T-cell (primary cell): ENCODE data around the gene WDR54. TPM values are rescaled to one million over a fixed set of nuclear protein-coding genes. Genes with fewer than 3 reads are reported as not detected.
A peak's percentile ranks its signal among the peaks of the same experiment; 100 is the strongest.

Source experiments
- ATAC-seq, 4 experiments: fragments of 200-7000 bp in 3 of 4; fragments of 150-1000 bp in 1 of 4; cut with Tn5 transposase; replicated peaks in 1 of 4; 1 replicate in 3 of 4; 2 replicates in 1 of 4; pipeline ENCODE4 v1.10.0; 2021; ENCODE audit warnings: moderate library complexity in 3 of 4, mild to moderate bottlenecking in 2 of 4, moderate number of reproducible peaks in 1 of 4
- CTCF ChIA-PET, 2 donors: fragments of 300-600 bp; sonication (Branson Sonifier 250); formaldehyde crosslinking; loops; one replicate each; lab custom pipeline; 2022; ENCODE audit warnings: antibody characterized with exemption in 2 of 2; lab: Charles Lee
- POLR2A ChIA-PET, 2 donors: fragments of 300-600 bp; sonication (Branson Sonifier 250); formaldehyde crosslinking; loops; one replicate each; lab custom pipeline; 2022; ENCODE audit warnings: antibody characterized with exemption in 2 of 2; lab: Charles Lee
- DNase-seq, 35 experiments: peaks; one replicate each; pipeline versions ENCODE4 v3.0.0 to v3.0.0-alpha.2; 2013 to 2023
- H3K27ac ChIP-seq: one replicate; pipeline ENCODE4 v1.5.1; 2013; ENCODE audit warnings: low read length
- H3K27me3 ChIP-seq, 2 experiments: replicated peaks in 1 of 2; 1 replicate in 1 of 2; 2 replicates in 1 of 2; pipeline versions ENCODE4 v1.6.1 to v1.7.0; 2013; ENCODE audit warnings: low read length in 1 of 2, mixed read lengths in 1 of 2; ENCODE audit not compliant: control insufficient read depth in 2 of 2, insufficient read depth in 2 of 2; ENCODE audit errors: extremely low read depth in 1 of 2
- H3K36me3 ChIP-seq, 2 donors: 1 replicate in 1 of 2; 2 replicates in 1 of 2; pipeline versions ENCODE4 v1.6.1 to v1.7.0; 2013; ENCODE audit warnings: low read length in 1 of 2; ENCODE audit not compliant: control insufficient read depth in 2 of 2, insufficient read depth in 1 of 2; ENCODE audit errors: extremely low read depth in 1 of 2
- H3K4me1 ChIP-seq, 2 experiments: 1 replicate in 1 of 2; 2 replicates in 1 of 2; pipeline versions ENCODE4 v1.6.1 to v1.7.0; 2013; ENCODE audit warnings: low read length in 2 of 2, mixed read lengths in 1 of 2; ENCODE audit not compliant: insufficient read depth in 2 of 2, control insufficient read depth in 1 of 2; ENCODE audit errors: extremely low read depth in 1 of 2
- H3K4me3 ChIP-seq, 2 donors: 1 replicate in 1 of 2; 2 replicates in 1 of 2; pipeline versions ENCODE4 v1.5.1 to v1.7.0; 2013; ENCODE audit warnings: mild to moderate bottlenecking in 2 of 2, low read length in 1 of 2, moderate library complexity in 1 of 2; ENCODE audit not compliant: control insufficient read depth in 1 of 2; ENCODE audit errors: extremely low read depth in 1 of 2
- H3K9me3 ChIP-seq: 2 replicates; pipeline ENCODE4 v1.7.0; 2013
- H3K27ac Mint-ChIP-seq, 2 donors: one replicate each; pipeline ENCODE4 v1.8.0; 2020 to 2021; ENCODE audit warnings: mild to moderate bottlenecking in 2 of 2, mixed read lengths in 2 of 2
- H3K27me3 Mint-ChIP-seq, 2 donors: one replicate each; pipeline ENCODE4 v1.8.0; 2021 to 2022; ENCODE audit warnings: mixed read lengths in 2 of 2
- H3K36me3 Mint-ChIP-seq: one replicate; pipeline ENCODE4 v1.8.0; 2021; ENCODE audit warnings: mixed read lengths
- H3K4me1 Mint-ChIP-seq, 3 donors: one replicate each; pipeline ENCODE4 v1.8.0; 2020 to 2022; ENCODE audit warnings: mixed read lengths in 3 of 3, mild to moderate bottlenecking in 1 of 3
- H3K4me3 Mint-ChIP-seq, 3 donors: one replicate each; pipeline ENCODE4 v1.8.0; 2020 to 2022; ENCODE audit warnings: mild to moderate bottlenecking in 3 of 3, mixed read lengths in 3 of 3, moderate library complexity in 3 of 3
- H3K9me3 Mint-ChIP-seq, 3 donors: one replicate each; pipeline ENCODE4 v1.8.0; 2020 to 2022; ENCODE audit warnings: mixed read lengths in 3 of 3
- WGBS: methylation state at CpG from one replicate; pipeline ENCODE4 v1.1.5; 2013; ENCODE audit warnings: missing lambda C conversion rate; ENCODE audit not compliant: insufficient coverage; 5-methylcytosine and 5-hydroxymethylcytosine counted together
- total RNA-seq, 35 experiments: library from RNA in 6 of 35; stranded (reverse) in 6 of 35; fragments of 120-200 nt in 1 of 35; gene quantifications; one replicate each; pipeline versions ENCODE4 v1.2.1 to v1.2.4 and lab custom pipeline; 2013 to 2026

The WDR54 gene
- total RNA-seq, 5 donors from 2014 or later (not counting 1 experiment from before 2014, with no cell fraction given): 31.4 to 46.8 (median 45.4) TPM

DNA sequence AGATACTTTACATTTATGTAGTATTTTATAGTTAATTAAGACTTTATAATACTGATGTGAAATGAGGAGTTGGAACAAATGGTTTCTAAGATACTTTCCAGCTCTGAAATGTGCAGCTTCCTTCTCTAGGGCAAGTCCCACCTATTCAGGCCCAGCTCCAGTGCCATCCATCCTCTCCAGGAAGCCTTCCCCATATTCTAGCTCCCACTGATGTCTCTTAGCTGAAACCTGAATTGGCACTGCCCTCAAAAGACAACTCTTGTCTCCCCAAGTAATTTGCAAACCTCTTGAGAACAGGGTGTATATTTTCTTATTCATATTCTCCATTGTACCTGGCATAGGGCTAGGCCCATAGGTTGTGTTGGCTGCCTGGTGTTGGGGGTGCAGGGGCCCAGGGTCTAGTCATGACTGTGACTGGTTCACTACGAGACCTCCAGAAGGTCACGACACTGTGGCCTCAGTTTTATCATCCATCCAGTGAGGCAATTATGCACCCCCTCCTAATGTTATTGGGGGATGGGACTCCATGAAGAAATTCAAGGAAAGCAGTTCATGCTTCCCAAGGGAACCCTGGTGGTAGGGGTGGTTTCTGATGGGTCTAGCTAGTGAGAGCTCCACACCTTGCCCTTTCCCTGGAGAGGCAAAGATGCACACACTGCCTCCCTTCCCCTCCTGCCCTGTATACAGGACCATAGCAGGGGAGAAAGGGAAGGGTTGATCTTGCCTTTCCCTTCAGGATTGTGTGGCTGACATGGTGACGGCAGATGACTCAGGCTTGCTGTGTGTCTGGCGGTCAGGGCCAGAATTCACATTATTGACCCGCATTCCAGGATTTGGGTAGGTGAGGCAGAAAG lies 2.8 kb downstream of the WDR54 start:
- 100% methylated on average over 3 of the region's 5 CpGs for WGBS
- Mint-ChIP-seq H3K27ac (no peak overlapping the region), H3K27me3 (no peaks in the 10 kb centered on the region), H3K36me3 (peaks cover 11% of the 10 kb centered on the region), H3K4me1 (peaks cover 26 to 33% (median 29%) of the 10 kb centered on the region in 3 donors), H3K4me3 (peak overlapping the region in 1 of 3 donors; percentile 13), H3K9me3 (no peaks in the 10 kb centered on the region)
- no peak for ATAC-seq
- no peak overlapping the region for H3K4me3 ChIP-seq
- peaks cover 9 to 24% of the 10 kb centered on the region in 2 experiments for H3K4me1 ChIP-seq
- no peaks in the 10 kb centered on the region for H3K27me3 ChIP-seq
- ChIA-PET POLR2A (no interaction called here), CTCF (no interaction called here)
- peaks cover 0 to 20% of the 10 kb centered on the region in 2 donors for H3K36me3 ChIP-seq
- no peak for DNase-seq
- H3K9me3 ChIP-seq: no peaks in the 10 kb centered on the region
- no peak overlapping the region for H3K27ac ChIP-seq

DNA sequence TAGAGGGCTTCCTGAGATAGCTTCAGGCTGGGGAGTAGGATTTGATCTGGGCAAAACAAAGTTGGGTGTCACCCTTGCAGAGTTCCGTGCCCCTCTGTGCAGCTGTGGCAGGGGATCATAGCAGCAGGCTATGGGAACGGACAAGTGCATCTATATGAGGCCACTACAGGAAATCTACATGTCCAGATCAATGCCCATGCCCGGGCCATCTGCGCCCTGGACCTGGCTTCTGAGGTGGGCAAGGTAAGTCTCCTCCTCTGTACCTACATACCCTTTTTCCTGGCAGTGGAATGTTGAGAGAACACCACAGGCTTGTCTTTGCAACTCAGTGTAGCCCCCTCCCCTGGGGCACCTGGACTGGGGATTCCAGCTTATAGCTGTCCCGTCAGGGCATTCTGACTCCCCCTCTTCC lies 3.5 kb downstream of the WDR54 start:
- Histone ChIP-seq H3K4me3 (no peak overlapping the region), H3K36me3 (peaks cover 0 to 20% of the 10 kb centered on the region in 2 donors), H3K27me3 (no peaks in the 10 kb centered on the region), H3K4me1 (peaks cover 9 to 24% of the 10 kb centered on the region in 2 experiments), H3K9me3 (no peaks in the 10 kb centered on the region), H3K27ac (no peak overlapping the region)
- WGBS: 94% methylated on average over 4 of the region's 5 CpGs
- Mint-ChIP-seq H3K4me1 (peaks cover 22 to 29% (median 26%) of the 10 kb centered on the region in 3 donors), H3K4me3 (no peak overlapping the region), H3K9me3 (no peaks in the 10 kb centered on the region), H3K27me3 (no peaks in the 10 kb centered on the region), H3K36me3 (peaks cover 11% of the 10 kb centered on the region), H3K27ac (no peak overlapping the region)
- ATAC-seq (no peak), DNase-seq (no peak)
- ChIA-PET CTCF (no interaction called here), POLR2A (no interaction called here)

DNA sequence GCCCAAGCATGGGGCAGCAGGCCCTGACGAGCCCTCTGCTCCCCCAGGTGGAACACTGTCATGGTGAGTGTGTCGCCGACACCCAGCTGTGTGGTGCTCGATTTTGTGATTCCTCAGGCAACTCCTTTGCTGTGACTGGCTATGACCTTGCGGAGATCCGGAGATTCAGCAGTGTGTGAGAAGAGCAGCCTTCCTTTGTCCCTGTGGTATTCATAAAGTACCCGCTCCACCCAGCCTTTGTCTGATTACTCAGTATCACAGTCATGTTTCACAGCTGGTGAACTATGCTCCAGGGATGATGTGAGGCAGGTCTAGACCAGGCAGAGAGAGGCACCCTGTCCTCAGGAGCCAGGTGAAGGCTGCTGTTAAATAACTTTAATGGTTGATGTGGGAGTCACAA lies 4.0 kb downstream of the WDR54 start:
- ChIA-PET CTCF (no interaction called here), POLR2A (no interaction called here)
- Histone ChIP-seq H3K27ac (no peak overlapping the region), H3K36me3 (peaks cover 0 to 20% of the 10 kb centered on the region in 2 donors), H3K4me1 (peaks cover 7 to 20% of the 10 kb centered on the region in 2 experiments), H3K9me3 (no peaks in the 10 kb centered on the region), H3K27me3 (no peaks in the 10 kb centered on the region), H3K4me3 (no peak overlapping the region)
- Mint-ChIP-seq H3K4me3 (no peak overlapping the region), H3K27me3 (no peaks in the 10 kb centered on the region), H3K9me3 (no peaks in the 10 kb centered on the region), H3K27ac (no peak overlapping the region), H3K4me1 (peaks cover 17 to 24% (median 21%) of the 10 kb centered on the region in 3 donors), H3K36me3 (peaks cover 11% of the 10 kb centered on the region)
- ATAC-seq: no peak
- no peak for DNase-seq
- 100% methylated on average over 4 of the region's 7 CpGs for WGBS

DNA sequence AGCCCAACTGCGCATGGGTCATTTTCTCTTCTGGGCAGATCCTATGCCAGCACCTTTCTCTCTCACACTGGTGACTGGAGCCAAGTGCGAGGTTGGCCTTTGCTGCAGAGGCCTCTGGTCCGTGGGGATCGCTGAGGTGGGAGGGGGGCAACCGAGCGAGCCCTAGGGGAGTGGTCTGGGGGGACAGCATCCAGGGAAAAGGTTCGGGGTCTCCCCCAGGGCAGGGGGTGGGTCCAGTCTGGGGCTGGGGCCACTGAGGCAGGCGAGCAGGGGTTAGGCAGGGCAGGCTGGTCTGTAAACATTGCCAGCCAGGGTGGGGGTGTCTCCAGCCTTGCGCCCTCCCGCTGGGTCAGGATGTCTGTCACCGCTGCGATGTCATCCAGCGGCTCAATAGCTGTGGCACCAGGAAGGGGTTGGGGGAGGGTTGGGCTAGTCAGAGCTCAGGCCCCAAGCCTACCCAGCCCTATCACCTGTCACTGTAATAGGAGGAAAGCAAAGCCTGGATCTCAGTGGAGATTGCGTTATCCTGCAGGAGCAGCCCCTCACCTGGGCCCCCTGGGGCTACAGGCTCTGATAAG lies 4.7 kb downstream of the WDR54 start:
- peaks cover 11% of the 10 kb centered on the region for H3K36me3 Mint-ChIP-seq
- H3K4me3 Mint-ChIP-seq: no peak overlapping the region
- Histone ChIP-seq H3K27ac (no peak overlapping the region), H3K4me1 (peaks cover 1 to 13% of the 10 kb centered on the region in 2 experiments), H3K36me3 (peaks cover 0 to 20% of the 10 kb centered on the region in 2 donors), H3K9me3 (no peaks in the 10 kb centered on the region), H3K4me3 (no peak overlapping the region), H3K27me3 (no peaks in the 10 kb centered on the region)
- H3K27me3 Mint-ChIP-seq: no peaks in the 10 kb centered on the region
- POLR2A ChIA-PET: no interaction called here
- DNase-seq (no peak), ATAC-seq (no peak)
- no peak overlapping the region for H3K27ac Mint-ChIP-seq
- peaks cover 12 to 17% (median 15%) of the 10 kb centered on the region in 3 donors for H3K4me1 Mint-ChIP-seq
- H3K9me3 Mint-ChIP-seq: no peaks in the 10 kb centered on the region
- CTCF ChIA-PET: interaction anchor here in 1 of 2 donors (0.5 kb wide), 1 partner anchor 160 kb away, joined by 5 read pairs; no protein-coding TSS in a partner anchor
- 98% methylated on average over 7 of the region's 14 CpGs for WGBS

DNA sequence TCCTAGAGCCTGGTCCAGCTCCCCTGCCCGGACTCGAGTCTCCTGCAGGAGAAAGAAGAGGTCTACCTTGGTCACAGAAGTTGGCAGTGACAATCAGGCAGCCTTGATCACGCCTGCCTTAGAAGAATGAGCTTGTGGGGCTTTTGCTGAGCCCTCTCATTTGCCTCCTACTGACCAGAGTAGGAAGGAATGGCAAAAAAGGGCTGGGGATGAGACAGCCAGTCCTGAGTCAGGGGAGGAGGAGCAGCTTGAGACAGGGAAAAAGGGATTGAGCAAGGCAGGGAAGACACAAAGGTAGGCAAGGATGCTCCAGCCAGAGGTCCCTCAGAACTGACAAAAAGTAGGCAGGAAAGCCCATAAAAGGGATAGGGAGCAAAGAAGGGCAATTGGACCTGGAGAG lies 6.0 kb downstream of the WDR54 start:
- Mint-ChIP-seq H3K36me3 (peaks cover 11% of the 10 kb centered on the region), H3K27me3 (no peaks in the 10 kb centered on the region), H3K4me1 (peaks cover 7 to 8% (median 8%) of the 10 kb centered on the region in 3 donors), H3K27ac (no peak overlapping the region), H3K9me3 (no peaks in the 10 kb centered on the region), H3K4me3 (no peak overlapping the region)
- CTCF ChIA-PET: no interaction called here
- no peak overlapping the region for H3K4me3 ChIP-seq
- H3K27ac ChIP-seq: no peak overlapping the region
- no peak for DNase-seq
- 80% methylated on average over 1 of the region's 3 CpGs for WGBS
- ATAC-seq: no peak
- H3K36me3 ChIP-seq: peaks cover 0 to 20% of the 10 kb centered on the region in 2 donors
- POLR2A ChIA-PET: no interaction called here
- no peaks in the 10 kb centered on the region for H3K9me3 ChIP-seq
- peaks cover 0 to 2% of the 10 kb centered on the region in 2 experiments for H3K4me1 ChIP-seq
- H3K27me3 ChIP-seq: no peaks in the 10 kb centered on the region

DNA sequence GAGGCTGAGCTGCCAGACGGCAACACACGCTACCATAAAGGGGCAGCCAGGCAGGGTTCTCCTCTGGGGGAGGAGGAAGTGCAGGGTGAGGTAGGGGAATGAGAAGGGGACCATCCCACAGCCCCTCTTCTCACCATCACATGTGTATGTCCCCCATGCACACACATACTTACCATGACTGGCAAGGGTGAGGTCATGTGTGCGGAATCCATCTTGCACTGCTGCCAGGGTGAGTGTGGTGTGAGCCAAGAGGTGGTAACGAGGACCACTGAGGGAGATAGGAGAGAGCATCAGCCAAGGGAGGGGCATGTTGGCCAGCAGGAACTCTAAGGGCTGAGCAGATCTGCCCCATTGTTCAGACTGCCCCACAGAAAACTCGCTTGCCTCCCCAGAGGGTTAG lies 7.1 kb downstream of the WDR54 start:
- Histone ChIP-seq H3K4me3 (no peak overlapping the region), H3K27me3 (no peaks in the 10 kb centered on the region), H3K36me3 (peaks cover 0 to 20% of the 10 kb centered on the region in 2 donors), H3K9me3 (no peaks in the 10 kb centered on the region), H3K4me1 (no peaks in the 10 kb centered on the region), H3K27ac (no peak overlapping the region)
- Mint-ChIP-seq H3K4me3 (no peak overlapping the region), H3K4me1 (no peaks in the 10 kb centered on the region), H3K36me3 (peaks cover 11% of the 10 kb centered on the region), H3K9me3 (no peaks in the 10 kb centered on the region), H3K27me3 (no peaks in the 10 kb centered on the region), H3K27ac (no peak overlapping the region)
- WGBS: 100% methylated on average over 1 of the region's 5 CpGs
- DNase-seq (no peak), ATAC-seq (no peak)
- POLR2A ChIA-PET: no interaction called here
- CTCF ChIA-PET: interaction anchor here in 1 of 2 donors (0.5 kb wide), 1 partner anchor 13 kb away, joined by 3 read pairs; no protein-coding TSS in a partner anchor
